ENCODE measurements around the gene ADGRG7.

ADGRG7 gene

DNA sequence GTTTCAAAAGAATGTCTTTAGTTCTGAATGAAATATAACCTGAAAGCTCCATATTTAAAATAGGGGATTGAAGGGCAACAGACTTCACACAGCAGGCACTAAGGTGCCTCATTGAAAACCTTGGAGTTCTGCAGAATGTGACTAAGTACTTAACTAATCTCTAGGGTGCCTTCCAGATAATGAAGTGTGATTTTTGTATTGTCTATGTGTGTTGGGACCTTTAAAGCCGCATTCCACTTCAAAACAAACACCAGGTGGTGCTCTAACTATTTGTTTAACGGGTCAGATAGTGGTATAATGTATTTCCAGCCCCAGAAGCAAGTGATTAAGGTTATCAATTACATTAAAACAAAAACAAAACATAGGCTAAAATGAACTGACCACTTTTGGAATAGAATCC lies 127.9 kb downstream of the ADGRG7 start:
- TF ChIP-seq, protein P1, sequence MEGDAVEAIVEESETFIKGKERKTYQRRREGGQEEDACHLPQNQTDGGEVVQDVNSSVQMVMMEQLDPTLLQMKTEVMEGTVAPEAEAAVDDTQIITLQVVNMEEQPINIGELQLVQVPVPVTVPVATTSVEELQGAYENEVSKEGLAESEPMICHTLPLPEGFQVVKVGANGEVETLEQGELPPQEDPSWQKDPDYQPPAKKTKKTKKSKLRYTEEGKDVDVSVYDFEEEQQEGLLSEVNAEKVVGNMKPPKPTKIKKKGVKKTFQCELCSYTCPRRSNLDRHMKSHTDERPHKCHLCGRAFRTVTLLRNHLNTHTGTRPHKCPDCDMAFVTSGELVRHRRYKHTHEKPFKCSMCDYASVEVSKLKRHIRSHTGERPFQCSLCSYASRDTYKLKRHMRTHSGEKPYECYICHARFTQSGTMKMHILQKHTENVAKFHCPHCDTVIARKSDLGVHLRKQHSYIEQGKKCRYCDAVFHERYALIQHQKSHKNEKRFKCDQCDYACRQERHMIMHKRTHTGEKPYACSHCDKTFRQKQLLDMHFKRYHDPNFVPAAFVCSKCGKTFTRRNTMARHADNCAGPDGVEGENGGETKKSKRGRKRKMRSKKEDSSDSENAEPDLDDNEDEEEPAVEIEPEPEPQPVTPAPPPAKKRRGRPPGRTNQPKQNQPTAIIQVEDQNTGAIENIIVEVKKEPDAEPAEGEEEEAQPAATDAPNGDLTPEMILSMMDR (IDR thresholded peaks at IDR 0.05; ENCODE audit: extremely low read depth, missing control alignments), result no peak
- no peak for DNase-seq (ENCODE audit: low spot score)

DNA sequence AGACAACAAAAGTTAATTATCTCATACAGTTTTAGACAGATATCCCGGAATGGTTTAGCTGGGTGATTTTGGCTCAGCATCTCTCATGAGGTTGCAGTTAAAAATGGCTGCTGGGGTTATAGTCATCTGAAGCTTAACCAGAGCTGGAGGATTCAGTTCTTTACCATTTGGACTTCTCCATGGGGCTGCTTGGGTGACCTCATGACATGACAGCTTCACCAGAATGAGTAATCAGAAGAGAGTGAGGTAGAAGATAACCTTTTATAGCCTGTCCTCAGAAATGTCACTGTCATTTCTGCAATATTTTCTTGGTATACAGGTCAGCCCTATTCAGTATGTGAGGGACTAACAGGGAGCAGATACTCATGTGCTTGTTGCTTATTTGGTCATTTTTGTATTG lies 130.8 kb downstream of the ADGRG7 start:
- DNase-seq (ENCODE audit: low spot score), result no peak
- TF ChIP-seq, protein P1 (IDR thresholded peaks at IDR 0.05; ENCODE audit: extremely low read depth, missing control alignments), result no peak

DNA sequence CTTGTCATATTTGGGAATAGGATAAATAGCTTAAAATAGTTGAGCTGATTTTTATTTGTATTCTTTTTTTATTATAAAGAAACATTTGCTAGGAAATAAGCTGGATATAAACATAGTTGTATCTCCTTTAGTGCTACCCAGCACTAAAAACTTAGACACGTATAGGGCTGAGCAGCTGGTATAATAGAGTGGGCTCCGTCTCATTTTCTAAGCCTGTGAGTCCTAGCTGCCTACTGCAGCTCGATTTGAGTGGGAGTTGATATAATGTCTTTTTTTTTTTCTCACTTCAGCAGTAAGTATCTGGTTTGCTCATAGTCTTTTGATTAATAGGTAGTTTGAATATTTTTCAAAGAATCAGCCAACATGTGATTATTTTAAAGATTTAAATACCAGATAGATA lies 134.1 kb downstream of the ADGRG7 start:
- TF ChIP-seq, protein P1 (IDR thresholded peaks at IDR 0.05; ENCODE audit: extremely low read depth, missing control alignments), result no peak

DNA sequence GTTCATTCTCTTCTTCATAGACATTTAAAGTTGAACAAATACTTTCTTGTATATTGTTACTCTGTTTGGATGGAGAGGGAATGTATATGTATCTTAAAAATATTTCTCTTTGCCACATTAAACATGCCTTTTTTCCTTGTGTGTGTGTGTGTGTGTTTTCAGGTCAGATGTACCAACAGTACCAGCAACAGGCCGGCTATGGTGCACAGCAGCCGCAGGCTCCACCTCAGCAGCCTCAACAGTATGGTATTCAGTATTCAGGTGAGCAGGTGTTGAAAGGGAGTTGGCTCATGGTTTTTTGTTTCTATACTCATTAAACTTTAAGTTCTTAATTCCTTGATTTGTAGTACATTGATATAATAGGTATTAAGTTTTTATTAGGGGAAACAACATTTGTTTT lies 135.3 kb downstream of the ADGRG7 start:
- no peak for DNase-seq (ENCODE audit: low spot score)
- TF ChIP-seq, protein P1 (IDR thresholded peaks at IDR 0.05; ENCODE audit: extremely low read depth, missing control alignments), result no peak

More for the DNA sequence above, 134.1 kb downstream of the ADGRG7 start:
- no peak for DNase-seq (ENCODE audit: low spot score)
